ENCODE data around the gene MRGPRX2.

DNA sequence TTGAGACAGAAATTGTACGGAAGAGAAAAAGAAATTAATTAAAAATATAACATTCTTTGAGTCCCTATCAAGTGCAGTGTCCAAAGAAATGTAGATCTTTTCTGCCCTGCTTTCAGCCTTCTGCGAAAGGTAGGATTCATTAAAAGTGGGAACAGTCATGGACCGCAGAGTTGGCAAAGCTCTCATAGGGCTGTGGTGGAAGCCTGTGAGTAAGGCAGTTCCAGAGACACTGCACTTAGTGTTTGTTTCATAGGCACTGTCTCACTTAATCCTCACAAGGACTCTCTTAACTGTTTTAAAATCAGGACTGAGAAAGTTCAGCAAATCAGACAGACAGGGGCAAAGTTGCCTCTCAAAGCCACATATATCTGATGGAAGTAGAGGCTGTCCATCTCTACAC, 5.5 kb downstream of the MRGPRX2 start:
- TF ChIP-seq, protein P1, sequence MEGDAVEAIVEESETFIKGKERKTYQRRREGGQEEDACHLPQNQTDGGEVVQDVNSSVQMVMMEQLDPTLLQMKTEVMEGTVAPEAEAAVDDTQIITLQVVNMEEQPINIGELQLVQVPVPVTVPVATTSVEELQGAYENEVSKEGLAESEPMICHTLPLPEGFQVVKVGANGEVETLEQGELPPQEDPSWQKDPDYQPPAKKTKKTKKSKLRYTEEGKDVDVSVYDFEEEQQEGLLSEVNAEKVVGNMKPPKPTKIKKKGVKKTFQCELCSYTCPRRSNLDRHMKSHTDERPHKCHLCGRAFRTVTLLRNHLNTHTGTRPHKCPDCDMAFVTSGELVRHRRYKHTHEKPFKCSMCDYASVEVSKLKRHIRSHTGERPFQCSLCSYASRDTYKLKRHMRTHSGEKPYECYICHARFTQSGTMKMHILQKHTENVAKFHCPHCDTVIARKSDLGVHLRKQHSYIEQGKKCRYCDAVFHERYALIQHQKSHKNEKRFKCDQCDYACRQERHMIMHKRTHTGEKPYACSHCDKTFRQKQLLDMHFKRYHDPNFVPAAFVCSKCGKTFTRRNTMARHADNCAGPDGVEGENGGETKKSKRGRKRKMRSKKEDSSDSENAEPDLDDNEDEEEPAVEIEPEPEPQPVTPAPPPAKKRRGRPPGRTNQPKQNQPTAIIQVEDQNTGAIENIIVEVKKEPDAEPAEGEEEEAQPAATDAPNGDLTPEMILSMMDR (conservative IDR thresholded peaks at IDR 0.05 in 1 of 2, IDR thresholded peaks at IDR 0.05 in 1 of 2; ENCODE audit: low read depth in 1 of 2, low read length in 2 of 2), result no peak
- TF ChIP-seq EZH2 (IDR thresholded peaks at IDR 0.05; ENCODE audit: low read length, missing control alignments), result no peak
